ENCODE results near the gene ZNF790.

ZNF790 gene

DNA sequence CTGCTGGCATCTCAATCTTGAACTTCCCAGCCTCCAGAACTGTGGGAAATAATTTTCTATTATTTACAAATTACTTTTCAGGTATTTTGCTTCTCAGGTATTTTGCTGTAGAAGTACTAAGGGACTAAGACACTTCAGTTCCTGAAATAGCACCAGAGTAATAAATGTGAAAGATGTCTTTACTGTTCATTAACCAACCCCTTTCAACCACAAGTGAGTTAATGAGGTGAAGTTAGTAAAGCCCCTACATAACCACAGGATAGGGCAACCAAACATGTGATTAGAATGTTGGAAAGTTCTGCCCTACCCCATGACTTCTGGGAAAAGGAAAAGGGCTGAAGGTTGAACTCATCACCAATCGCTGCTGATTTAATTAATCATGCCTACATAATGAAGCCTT, 9.8 kb upstream of the ZNF790 start:
- TF ChIP-seq, protein P1, sequence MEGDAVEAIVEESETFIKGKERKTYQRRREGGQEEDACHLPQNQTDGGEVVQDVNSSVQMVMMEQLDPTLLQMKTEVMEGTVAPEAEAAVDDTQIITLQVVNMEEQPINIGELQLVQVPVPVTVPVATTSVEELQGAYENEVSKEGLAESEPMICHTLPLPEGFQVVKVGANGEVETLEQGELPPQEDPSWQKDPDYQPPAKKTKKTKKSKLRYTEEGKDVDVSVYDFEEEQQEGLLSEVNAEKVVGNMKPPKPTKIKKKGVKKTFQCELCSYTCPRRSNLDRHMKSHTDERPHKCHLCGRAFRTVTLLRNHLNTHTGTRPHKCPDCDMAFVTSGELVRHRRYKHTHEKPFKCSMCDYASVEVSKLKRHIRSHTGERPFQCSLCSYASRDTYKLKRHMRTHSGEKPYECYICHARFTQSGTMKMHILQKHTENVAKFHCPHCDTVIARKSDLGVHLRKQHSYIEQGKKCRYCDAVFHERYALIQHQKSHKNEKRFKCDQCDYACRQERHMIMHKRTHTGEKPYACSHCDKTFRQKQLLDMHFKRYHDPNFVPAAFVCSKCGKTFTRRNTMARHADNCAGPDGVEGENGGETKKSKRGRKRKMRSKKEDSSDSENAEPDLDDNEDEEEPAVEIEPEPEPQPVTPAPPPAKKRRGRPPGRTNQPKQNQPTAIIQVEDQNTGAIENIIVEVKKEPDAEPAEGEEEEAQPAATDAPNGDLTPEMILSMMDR (IDR thresholded peaks at IDR 0.05; ENCODE audit: control insufficient read depth, insufficient read depth, low read depth, low read length, missing control alignments), result no peak
- DNase-seq (ENCODE audit: low read depth), result no peak
- H3K4me3 ChIP-seq (ENCODE audit: control insufficient read depth, low read depth, low read length), result no peak overlapping the region

DNA sequence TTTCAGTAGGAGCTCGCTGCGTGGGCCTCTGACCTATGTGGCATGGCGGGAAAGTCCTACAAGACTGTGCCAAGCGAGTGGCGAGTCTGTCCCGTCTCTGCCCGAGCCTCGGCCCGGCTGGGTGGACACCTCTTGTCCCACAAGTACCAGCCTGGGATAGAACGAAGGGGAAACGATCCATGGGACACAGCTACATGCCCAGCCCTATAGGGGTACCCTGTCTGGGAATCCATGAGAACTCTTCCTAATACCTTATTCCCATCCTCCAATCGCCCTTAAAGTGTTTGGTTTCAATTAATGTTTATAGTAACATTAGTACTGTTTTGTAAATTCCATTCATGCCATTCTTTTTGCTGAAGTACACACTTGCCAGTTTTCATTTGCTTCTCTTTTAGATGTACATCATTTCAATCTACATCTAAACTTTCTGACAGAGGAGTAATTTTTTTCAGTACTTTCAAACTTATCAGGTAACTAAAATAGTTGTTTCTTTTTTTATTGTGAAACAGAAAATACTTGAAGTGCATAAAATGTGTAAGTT, 667 bp upstream of the ZNF790 start:
- peak overlapping the region; percentile 82 for H3K4me3 ChIP-seq (ENCODE audit: control insufficient read depth, low read depth, low read length)
- TF ChIP-seq, protein P1 (IDR thresholded peaks at IDR 0.05; ENCODE audit: control insufficient read depth, insufficient read depth, low read depth, low read length, missing control alignments), result no peak
- no peak for DNase-seq (ENCODE audit: low read depth)

DNA sequence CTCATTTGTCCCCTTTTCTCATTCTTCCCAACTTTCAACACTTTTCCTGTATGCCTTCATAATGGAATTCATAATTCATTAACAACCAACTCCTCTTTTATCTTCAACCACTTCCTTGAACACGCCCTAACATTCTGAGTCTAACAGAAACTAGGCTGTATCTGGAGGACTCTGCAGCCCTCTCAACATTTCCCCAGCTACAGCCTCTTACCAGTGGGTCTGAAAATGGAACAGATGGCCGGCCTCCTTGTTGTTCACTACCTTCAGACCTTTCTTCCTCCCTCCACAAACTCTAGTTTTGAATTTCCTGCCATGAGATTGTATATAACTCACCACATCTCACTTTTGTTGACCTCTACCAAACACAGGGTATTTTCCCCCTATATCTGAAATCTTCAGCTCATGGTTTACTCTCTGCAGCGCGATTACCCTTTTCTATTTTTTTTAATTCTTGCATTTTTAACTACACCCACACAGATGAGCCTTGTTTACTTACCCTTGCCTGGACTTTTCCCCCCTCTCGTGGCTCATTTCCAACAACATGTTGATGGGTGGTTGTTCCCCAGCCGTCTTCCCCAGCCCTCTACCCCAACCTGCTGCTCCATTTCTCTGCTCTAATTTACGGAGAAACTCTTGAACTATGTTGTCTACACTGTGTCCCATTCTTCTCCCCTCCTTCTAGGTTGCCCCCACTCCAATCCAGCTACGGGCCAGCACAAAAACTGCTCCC, 846 bp downstream of the ZNF790 start:
- peak overlapping the region; percentile 82 for H3K4me3 ChIP-seq (ENCODE audit: control insufficient read depth, low read depth, low read length)
- no peak for DNase-seq (ENCODE audit: low read depth)
- TF ChIP-seq, protein P1 (IDR thresholded peaks at IDR 0.05; ENCODE audit: control insufficient read depth, insufficient read depth, low read depth, low read length, missing control alignments), result no peak

DNA sequence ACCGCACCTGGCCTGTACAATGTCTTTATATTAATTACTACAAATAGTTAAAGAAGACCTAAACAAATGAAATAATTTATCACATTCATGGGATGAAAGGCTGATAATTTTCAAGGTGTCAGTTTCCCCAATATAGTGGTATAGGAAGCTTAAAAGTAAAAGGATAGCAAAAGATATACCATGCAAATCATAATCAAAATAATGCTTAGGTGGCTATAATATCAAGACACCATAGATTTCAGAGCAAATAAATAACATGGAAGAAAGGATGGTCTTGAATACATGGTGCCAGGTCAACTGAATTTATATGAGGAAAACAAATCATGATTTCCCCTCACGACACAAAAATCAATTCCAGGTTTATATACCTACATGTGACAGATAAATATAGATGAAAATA, 4.8 kb downstream of the ZNF790 start:
- no peak for DNase-seq (ENCODE audit: low read depth)
- TF ChIP-seq, protein P1 (IDR thresholded peaks at IDR 0.05; ENCODE audit: control insufficient read depth, insufficient read depth, low read depth, low read length, missing control alignments), result no peak
- no peak overlapping the region for H3K4me3 ChIP-seq (ENCODE audit: control insufficient read depth, low read depth, low read length)

DNA sequence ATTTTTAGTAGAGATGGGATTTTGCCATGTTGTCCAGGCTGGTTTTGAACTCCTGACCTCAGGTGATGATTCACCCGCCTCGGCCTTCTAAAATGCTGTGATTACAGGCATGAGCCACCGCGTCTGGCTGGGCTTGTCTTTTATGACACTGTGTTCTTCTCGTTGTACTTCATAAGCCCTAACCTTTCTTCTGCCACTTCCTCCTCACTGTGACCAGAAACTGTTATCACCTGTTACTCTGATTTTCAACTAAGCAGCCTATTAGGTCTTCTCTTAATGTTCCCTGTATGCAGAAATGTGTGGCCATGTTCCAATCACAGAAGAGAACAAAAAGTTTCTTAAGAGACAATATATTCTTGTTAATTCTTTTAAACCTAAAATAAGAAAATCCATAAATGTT, 16.4 kb downstream of the ZNF790 start:
- H3K4me3 ChIP-seq (ENCODE audit: control insufficient read depth, low read depth, low read length), result no peak overlapping the region
- TF ChIP-seq, protein P1 (IDR thresholded peaks at IDR 0.05; ENCODE audit: control insufficient read depth, insufficient read depth, low read depth, low read length, missing control alignments), result no peak
- DNase-seq (ENCODE audit: low read depth), result no peak

DNA sequence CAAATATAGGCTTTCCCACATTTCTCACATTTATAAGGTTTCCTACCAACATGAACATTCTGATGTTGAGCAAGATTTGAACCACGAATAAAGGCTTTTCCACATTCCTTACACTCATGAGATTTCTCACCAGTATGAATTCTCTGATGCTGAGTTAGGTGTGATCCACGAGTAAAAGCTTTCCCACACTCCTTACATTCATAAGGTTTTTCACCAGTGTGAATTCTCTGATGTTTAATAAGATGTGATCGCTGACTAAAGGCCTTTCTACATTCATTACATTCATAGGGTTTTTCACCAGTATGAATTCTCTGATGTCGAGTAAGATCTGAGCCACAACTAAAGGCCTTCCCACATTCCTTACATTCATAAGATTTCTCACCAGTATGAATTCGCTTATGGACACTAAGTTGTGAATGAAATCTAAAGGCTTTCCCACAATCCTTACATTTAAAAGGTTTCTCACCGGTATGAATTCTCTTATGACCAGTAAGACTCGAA, 19.0 kb downstream of the ZNF790 start:
- H3K4me3 ChIP-seq (ENCODE audit: control insufficient read depth, low read depth, low read length), result no peak overlapping the region
- DNase-seq (ENCODE audit: low read depth), result no peak
- TF ChIP-seq, protein P1 (IDR thresholded peaks at IDR 0.05; ENCODE audit: control insufficient read depth, insufficient read depth, low read depth, low read length, missing control alignments), result no peak

Data from AG09309 (cell line).